NCI-H1048 (cell line): ENCODE measurements around the gene ERP44.

Source experiments
- DNase-seq: peaks from one replicate; lab custom pipeline; 2025; lab: John Stamatoyannopoulos, UW

Gene ERP44

DNA sequence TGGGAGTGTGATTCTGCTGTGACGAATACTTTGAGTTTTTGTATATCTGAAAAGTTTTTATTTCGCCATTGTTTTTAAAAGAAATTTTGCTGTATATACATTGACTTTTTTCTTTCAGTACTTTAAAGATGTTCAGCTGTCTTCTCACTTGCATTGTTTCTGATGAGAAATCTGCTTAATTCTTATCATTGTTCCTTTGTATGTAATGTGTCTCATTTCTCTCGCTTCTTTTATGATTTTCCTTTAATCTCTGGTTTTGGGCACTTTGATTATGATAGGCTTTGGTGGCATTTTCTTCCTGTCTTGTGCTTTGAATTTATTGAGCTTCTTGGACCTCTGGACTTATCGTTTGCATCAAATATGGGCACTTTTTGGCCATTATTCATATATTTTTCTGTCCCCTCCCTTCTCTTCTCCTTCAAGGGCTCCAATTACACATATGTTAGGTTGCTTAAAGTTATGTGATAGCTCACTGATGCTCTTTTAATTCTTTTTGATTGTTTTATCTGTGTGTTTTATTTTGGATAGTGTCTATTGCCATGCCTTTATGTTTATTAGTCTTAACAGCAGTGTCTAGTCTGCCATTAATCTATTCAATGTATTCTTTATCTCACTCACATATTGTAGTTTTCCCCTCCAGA, 161.7 kb downstream of the ERP44 start:
- no peak for DNase-seq

DNA sequence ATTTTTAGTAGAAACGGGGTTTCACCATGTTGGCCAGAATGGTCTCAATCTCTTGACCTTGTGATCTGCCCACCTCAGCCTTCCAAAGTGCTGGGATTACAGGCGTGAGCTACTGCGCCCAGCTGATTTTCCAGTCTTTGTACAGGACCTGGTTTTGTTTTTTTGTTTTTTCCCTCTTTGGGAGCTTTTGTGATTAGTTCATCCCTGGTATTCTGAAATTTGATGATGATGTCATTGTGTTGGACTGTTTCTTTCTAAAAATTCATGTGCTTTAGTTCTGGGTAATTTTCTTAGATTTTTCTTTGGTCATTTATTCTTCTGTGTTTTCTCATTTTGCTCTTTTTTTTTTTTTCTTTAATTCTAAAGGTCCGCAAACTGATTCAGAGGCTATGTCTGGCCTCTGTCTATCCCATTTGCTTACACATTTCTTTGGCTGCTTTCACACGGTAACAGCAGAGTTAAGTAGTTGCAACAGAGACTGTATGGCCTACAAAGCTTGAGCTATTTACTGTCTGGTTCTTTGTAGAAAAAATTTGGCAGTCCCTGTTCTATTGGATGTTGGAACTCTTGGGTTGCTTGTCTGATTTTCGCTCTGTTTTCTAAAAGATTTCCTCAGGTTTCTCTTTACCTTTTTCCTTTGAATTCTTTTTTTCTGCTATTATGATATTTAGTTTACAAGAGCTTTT, 167.5 kb downstream of the ERP44 start:
- no peak for DNase-seq

DNA sequence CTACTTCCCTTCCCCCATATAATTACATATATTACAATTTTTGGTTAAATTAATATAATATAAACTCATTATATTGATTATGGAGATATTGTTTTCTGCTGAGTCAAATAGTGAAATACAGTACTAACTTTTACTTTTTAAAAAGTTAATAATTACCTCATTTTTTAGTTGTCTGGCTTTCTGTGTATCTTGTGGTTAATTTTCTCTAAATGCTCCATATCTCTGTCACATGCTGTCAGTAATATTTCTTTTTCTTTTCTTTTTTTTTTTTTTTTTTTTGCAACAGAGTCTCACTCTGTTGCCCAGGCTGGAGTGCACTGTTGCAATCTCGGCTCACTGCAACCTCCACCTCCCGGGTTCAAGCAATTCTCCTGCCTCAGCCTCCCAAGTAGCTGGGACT, 169.1 kb downstream of the ERP44 start:
- no peak for DNase-seq
